Mesendoderm (in vitro differentiated cells): ENCODE measurements around the gene MBD3L2.

Experiments used
- DNase-seq: peaks from one replicate; pipeline ENCODE4 v3.0.0; 2013
- H2AK5ac ChIP-seq: 2 replicates; pipeline ENCODE4 v1.6.1; 2013; ENCODE audit warnings: low read length, inconsistent platforms
- H2BK120ac ChIP-seq: 2 replicates; pipeline ENCODE4 v1.6.1; 2013; ENCODE audit warnings: low read depth, mild to moderate bottlenecking, low read length, moderate library complexity, mixed read lengths
- H2BK15ac ChIP-seq: replicated peaks from 2 replicates; pipeline ENCODE4 v1.6.1; 2013; ENCODE audit warnings: low read depth, mild to moderate bottlenecking, moderate library complexity
- H2BK5ac ChIP-seq: 2 replicates; pipeline ENCODE4 v1.6.1; 2013; ENCODE audit warnings: low read length, inconsistent platforms
- H3K18ac ChIP-seq: 2 replicates; pipeline ENCODE4 v1.6.1; 2013; ENCODE audit warnings: mild to moderate bottlenecking, low read length, mixed read lengths
- H3K23ac ChIP-seq: one replicate; pipeline ENCODE4 v1.6.1; 2013; ENCODE audit warnings: low read length
- H3K27ac ChIP-seq: 2 replicates; pipeline ENCODE4 v1.5.1; 2013; ENCODE audit warnings: low read depth, mild to moderate bottlenecking, inconsistent platforms, low read length, moderate library complexity
- H3K27me3 ChIP-seq: 2 replicates; pipeline ENCODE4 v1.6.1; 2013; ENCODE audit warnings: low read length, control low read depth, mild to moderate bottlenecking, inconsistent platforms; ENCODE audit not compliant: insufficient read depth, poor library complexity
- H3K36me3 ChIP-seq: 2 replicates; pipeline ENCODE4 v1.6.1; 2013; ENCODE audit warnings: low read length, inconsistent platforms; ENCODE audit not compliant: control insufficient read depth, insufficient read depth
- H3K4ac ChIP-seq: one replicate; pipeline ENCODE4 v1.6.1; 2013; ENCODE audit warnings: low read depth, mild to moderate bottlenecking, low read length, moderate library complexity
- H3K4me1 ChIP-seq: 2 replicates; pipeline ENCODE4 v1.6.1; 2013; ENCODE audit warnings: low read depth, low read length, inconsistent platforms; ENCODE audit not compliant: control insufficient read depth
- H3K4me2 ChIP-seq: 2 replicates; pipeline ENCODE4 v1.6.1; 2013; ENCODE audit warnings: low read length
- H3K4me3 ChIP-seq: 2 replicates; pipeline ENCODE4 v1.5.1; 2013; ENCODE audit warnings: mild to moderate bottlenecking, low read length
- H3K56ac ChIP-seq: one replicate; pipeline ENCODE4 v1.6.1; 2013; ENCODE audit warnings: low read length
- H3K79me1 ChIP-seq: 2 replicates; pipeline ENCODE4 v1.6.1; 2013; ENCODE audit warnings: low read length, inconsistent platforms
- H3K79me2 ChIP-seq: 2 replicates; pipeline ENCODE4 v1.6.1; 2013; ENCODE audit warnings: mild to moderate bottlenecking, low read length; ENCODE audit not compliant: control insufficient read depth, insufficient read depth
- H3K9ac ChIP-seq: 2 replicates; pipeline ENCODE4 v1.6.1; 2013; ENCODE audit warnings: low read length, inconsistent platforms
- H4K5ac ChIP-seq: one replicate; pipeline ENCODE4 v1.6.1; 2013; ENCODE audit warnings: low read length
- H4K8ac ChIP-seq: one replicate; pipeline ENCODE4 v1.6.1; 2013; ENCODE audit warnings: low read depth, mild to moderate bottlenecking, control low read depth, low read length, moderate library complexity
- WGBS: extraction: QIAGEN DNeasy Blood & Tissue Kit; methylation state at CpG from one replicate; pipeline ENCODE4 v1.1.7; 2013; ENCODE audit warnings: low lambda C conversion rate, missing lambda C conversion rate; ENCODE audit not compliant: insufficient coverage; ENCODE audit errors: extremely low coverage; 5-methylcytosine and 5-hydroxymethylcytosine counted together

MBD3L2 gene

DNA sequence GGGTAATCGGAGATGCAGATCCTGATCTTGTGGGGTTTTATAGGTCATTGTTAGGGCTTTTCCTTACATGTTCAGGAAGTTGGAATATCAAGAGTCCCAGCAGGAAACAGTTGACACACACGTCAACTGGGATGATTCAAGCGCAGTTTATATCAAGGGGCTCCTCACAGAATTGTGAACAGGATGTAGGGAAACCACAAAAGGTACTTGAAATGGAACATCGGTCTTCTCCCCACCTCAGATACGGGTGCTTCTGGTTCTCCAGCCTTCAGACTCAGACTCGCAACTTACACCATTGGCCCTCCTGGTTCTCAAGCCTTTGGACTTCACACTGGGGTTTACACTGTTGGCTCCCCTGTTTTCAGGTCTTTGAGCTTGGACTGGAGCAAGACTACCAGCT lies 39.9 kb downstream of the MBD3L2 start:
- Histone ChIP-seq H2BK5ac (no peak overlapping the region), H3K4me3 (no peak overlapping the region), H2AK5ac (no peak overlapping the region), H3K79me1 (no peaks in the 10 kb centered on the region), H4K8ac (no peak overlapping the region), H2BK15ac (no peak overlapping the region), H2BK120ac (no peak overlapping the region), H3K18ac (no peak overlapping the region), H3K36me3 (peaks cover 3% of the 10 kb centered on the region), H3K27me3 (no peaks in the 10 kb centered on the region), H4K5ac (no peak overlapping the region), H3K23ac (no peak overlapping the region), H3K27ac (no peak overlapping the region), H3K4me1 (no peaks in the 10 kb centered on the region), H3K9ac (no peak overlapping the region), H3K56ac (no peak overlapping the region), H3K4ac (no peak overlapping the region), H3K4me2 (no peak overlapping the region), H3K79me2 (no peaks in the 10 kb centered on the region)
- no peak for DNase-seq
- no CpG with 5 or more reads among the region's 6 CpGs for whole genome bisulfite sequencing

DNA sequence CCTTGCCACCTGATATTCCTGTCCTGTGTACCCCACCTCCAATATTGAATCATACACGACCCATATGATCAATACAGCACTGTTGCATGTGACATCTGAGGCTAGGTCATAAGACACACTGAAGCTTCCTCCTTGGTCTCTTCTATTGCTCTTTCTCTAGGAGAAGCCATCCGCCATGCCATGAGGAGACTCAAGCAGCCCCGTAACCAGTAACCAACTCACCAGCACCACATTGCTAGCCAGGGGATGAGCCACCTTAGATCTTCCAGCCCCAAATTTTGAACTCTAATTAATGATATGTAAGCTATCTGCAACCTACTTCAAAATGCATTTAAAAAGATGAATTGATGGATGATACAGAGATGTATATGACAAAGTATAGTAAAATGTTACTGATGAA lies 49.0 kb downstream of the MBD3L2 start:
- Histone ChIP-seq H3K9ac (no peak overlapping the region), H4K5ac (no peak overlapping the region), H4K8ac (no peak overlapping the region), H3K79me2 (no peaks in the 10 kb centered on the region), H3K27ac (no peak overlapping the region), H2AK5ac (no peak overlapping the region), H2BK5ac (no peak overlapping the region), H3K4me3 (no peak overlapping the region), H3K23ac (no peak overlapping the region), H3K79me1 (no peaks in the 10 kb centered on the region), H3K4me1 (no peaks in the 10 kb centered on the region), H2BK15ac (no peak overlapping the region), H3K56ac (no peak overlapping the region), H3K4ac (no peak overlapping the region), H3K18ac (no peak overlapping the region), H2BK120ac (no peak overlapping the region), H3K4me2 (no peak overlapping the region), H3K36me3 (no peaks in the 10 kb centered on the region), H3K27me3 (no peaks in the 10 kb centered on the region)
- WGBS: no CpG with 5 or more reads among the region's 3 CpGs
- DNase-seq: no peak

DNA sequence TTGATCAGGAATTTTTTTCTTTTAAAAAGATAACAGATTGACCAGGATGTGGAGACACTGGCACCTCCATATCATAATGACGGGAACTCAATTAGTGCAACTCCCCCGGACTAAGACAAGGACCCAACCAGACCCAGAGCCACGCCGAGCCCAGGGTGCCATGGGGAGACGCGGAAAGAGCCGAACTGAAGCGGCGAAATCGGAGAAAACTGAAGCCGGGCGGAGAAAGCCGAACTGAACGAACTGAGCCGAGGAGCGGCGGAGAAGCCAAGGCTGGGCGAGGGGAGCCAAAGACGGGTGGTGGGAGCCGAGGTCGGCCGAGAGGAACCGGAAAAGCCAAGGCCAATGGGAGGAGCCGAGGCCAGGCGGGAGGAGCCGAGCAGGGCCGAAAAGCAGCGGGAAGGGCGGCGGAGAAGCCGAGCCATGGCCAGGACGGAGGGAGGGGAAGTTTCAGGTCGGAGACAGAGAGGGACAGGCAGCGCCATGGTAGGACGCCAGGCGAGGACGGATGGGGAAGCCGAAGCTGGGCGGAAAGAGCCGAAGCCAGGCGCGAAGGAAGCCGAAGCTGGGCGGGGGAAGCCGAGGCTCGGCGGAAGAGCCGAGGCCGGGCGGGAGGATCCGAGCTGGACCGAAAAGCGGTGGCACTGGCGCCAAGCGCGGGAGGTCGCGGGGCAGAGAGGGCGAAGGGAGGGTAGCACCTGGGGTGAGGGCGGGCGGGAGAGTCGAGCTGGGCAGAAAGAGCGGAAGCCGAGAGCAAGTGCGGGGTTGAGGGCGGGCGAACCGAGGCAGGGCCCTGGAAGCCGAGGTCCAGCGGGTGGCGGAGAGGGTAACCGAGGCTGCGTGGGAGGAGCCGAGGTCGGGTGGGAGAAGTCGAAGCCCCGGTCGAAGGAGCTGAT lies 49.8 kb downstream of the MBD3L2 start:
- DNase-seq: peak; percentile 97
- Histone ChIP-seq H2BK120ac (no peak overlapping the region), H3K79me2 (no peaks in the 10 kb centered on the region), H3K27me3 (no peaks in the 10 kb centered on the region), H4K8ac (no peak overlapping the region), H2BK15ac (no peak overlapping the region), H2AK5ac (no peak overlapping the region), H4K5ac (no peak overlapping the region), H3K27ac (peak overlapping the region; percentile 87), H3K4me3 (peak overlapping the region; percentile 50), H3K4ac (peak overlapping the region; percentile 22), H3K9ac (peak overlapping the region; percentile 80), H3K4me2 (peak overlapping the region; percentile 56), H3K79me1 (no peaks in the 10 kb centered on the region), H3K18ac (peak overlapping the region; percentile 2), H2BK5ac (peak overlapping the region; percentile 24), H3K4me1 (no peaks in the 10 kb centered on the region), H3K36me3 (no peaks in the 10 kb centered on the region), H3K56ac (peak overlapping the region; percentile 98), H3K23ac (no peak overlapping the region)
- no CpG with 5 or more reads among the region's 78 CpGs for WGBS

DNA sequence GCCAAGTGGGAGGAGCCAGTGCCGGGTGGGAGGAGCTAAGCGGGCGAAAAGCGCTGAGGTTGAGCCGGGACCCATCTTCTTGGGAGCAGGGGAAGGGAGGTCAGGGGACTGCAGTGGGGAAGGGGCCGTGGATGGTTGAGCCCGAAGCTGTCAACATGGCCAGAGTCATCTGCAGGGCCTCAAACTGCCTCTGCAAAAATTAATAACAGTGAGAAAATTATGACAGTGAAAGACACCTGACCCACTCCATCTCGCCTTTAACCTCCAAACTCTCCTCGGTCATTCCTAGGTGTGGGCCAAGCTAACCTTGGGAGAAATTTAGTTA lies 50.4 kb downstream of the MBD3L2 start:
- no peak overlapping the region for H3K23ac ChIP-seq
- no peaks in the 10 kb centered on the region for H3K27me3 ChIP-seq
- no peak overlapping the region for H3K27ac ChIP-seq
- H3K4ac ChIP-seq: no peak overlapping the region
- H3K36me3 ChIP-seq: no peaks in the 10 kb centered on the region
- H3K9ac ChIP-seq: peak overlapping the region; percentile 80
- H2BK15ac ChIP-seq: no peak overlapping the region
- no peak overlapping the region for H4K8ac ChIP-seq
- H2AK5ac ChIP-seq: no peak overlapping the region
- peak overlapping the region; percentile 56 for H3K4me2 ChIP-seq
- WGBS: no CpG with 5 or more reads among the region's 9 CpGs
- DNase-seq: no peak
- H3K79me2 ChIP-seq: no peaks in the 10 kb centered on the region
- H2BK120ac ChIP-seq: no peak overlapping the region
- H3K4me1 ChIP-seq: no peaks in the 10 kb centered on the region
- no peak overlapping the region for H3K4me3 ChIP-seq
- peak overlapping the region; percentile 98 for H3K56ac ChIP-seq
- no peaks in the 10 kb centered on the region for H3K79me1 ChIP-seq
- H3K18ac ChIP-seq: no peak overlapping the region
- H4K5ac ChIP-seq: no peak overlapping the region
- no peak overlapping the region for H2BK5ac ChIP-seq
